UCSD-AML1 (cell line): ENCODE data around the gene HSD11B2.

ENCODE experiments used
- DNase-seq: peaks from one replicate; lab custom pipeline; 2025; ENCODE audit not compliant: unreplicated experiment; lab: John Stamatoyannopoulos, UW

HSD11B2 gene

GRCh38 chr16:67448580-67448979, 17.7 kb downstream of the HSD11B2 start:
- no peak for DNase-seq

- DNase-seq: no peak
These were observed 18.4 kb downstream of the HSD11B2 start for GRCh38 chr16:67449336-67449735.

- DNase-seq: no peak
These were observed 18.8 kb downstream of the HSD11B2 start for GRCh38 chr16:67449739-67450138.

- DNase-seq: no peak
These were observed 20.3 kb downstream of the HSD11B2 start for GRCh38 chr16:67451061-67451703.

- no peak for DNase-seq
These were observed 20.9 kb downstream of the HSD11B2 start for GRCh38 chr16:67451704-67452435.

- no peak for DNase-seq
These were observed 23.2 kb downstream of the HSD11B2 start for GRCh38 chr16:67454104-67454503.

- DNase-seq: no peak
These were observed 23.9 kb downstream of the HSD11B2 start for GRCh38 chr16:67454852-67455251.

- no peak for DNase-seq
These were observed 25.6 kb downstream of the HSD11B2 start for GRCh38 chr16:67456391-67457081.

GRCh38 chr16:67457611-67458010, 26.7 kb downstream of the HSD11B2 start:
- no peak for DNase-seq

- no peak for DNase-seq
These were observed 27.3 kb downstream of the HSD11B2 start for GRCh38 chr16:67458121-67458641.

- DNase-seq: no peak
These were observed 28.3 kb downstream of the HSD11B2 start for GRCh38 chr16:67459066-67459860.

- no peak for DNase-seq
These were observed 28.9 kb downstream of the HSD11B2 start for GRCh38 chr16:67459861-67460150.

- no peak for DNase-seq
These were observed 29.2 kb downstream of the HSD11B2 start for GRCh38 chr16:67460168-67460567.

- DNase-seq: no peak
These were observed 30.0 kb downstream of the HSD11B2 start for GRCh38 chr16:67460961-67461360.

- DNase-seq: no peak
These were observed 30.8 kb downstream of the HSD11B2 start for GRCh38 chr16:67461600-67462278.

- DNase-seq: no peak
These were observed 31.3 kb downstream of the HSD11B2 start for GRCh38 chr16:67462279-67462655.

- DNase-seq: no peak
These were observed 32.1 kb downstream of the HSD11B2 start for GRCh38 chr16:67463059-67463458.

GRCh38 chr16:67463691-67464090, 32.8 kb downstream of the HSD11B2 start:
- DNase-seq: no peak

GRCh38 chr16:67464565-67464964, 33.6 kb downstream of the HSD11B2 start:
- no peak for DNase-seq

- no peak for DNase-seq
These were observed 35.7 kb downstream of the HSD11B2 start for GRCh38 chr16:67466581-67466980.

GRCh38 chr16:67468731-67469130, 37.8 kb downstream of the HSD11B2 start:
- DNase-seq: no peak
